Central memory CD4-positive, alpha-beta T cell (primary cell): ENCODE measurements around the gene CXCR3.
"Not testable (repeated sequence)": the region's sequence is repeated elsewhere in the genome, so short reads cannot be mapped to it uniquely, and the experiment has no call there.

ENCODE experiments used
- DNase-seq: peaks from one replicate; pipeline ENCODE4 v3.0.0; 2022

Gene CXCR3

GRCh38 chrX:71607488-71607887 is 10.8 kb downstream of the CXCR3 start:
- DNase-seq = no peak

GRCh38 chrX:71606536-71607216 is 11.6 kb downstream of the CXCR3 start:
- DNase-seq = peak; percentile 41

GRCh38 chrX:71604796-71605568 is 13.3 kb downstream of the CXCR3 start:
- no peak for DNase-seq

GRCh38 chrX:71604141-71604540 is 14.2 kb downstream of the CXCR3 start:
- no peak for DNase-seq

DNA sequence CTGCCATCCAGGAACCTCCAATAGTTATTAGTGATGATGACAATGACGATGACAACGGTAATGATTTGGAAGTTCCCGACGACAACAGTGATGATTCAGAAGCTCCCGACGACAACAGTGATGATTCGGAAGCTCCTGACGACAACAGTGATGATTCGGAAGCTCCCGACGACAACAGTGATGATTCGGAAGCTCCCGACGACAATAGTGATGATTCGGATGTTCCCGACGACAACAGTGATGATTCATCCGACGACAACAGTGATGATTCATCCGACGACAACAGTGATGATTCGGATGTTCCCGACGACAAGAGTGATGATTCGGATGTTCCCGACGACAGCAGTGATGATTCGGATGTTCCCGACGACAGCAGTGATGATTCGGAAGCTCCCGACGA is 14.7 kb downstream of the CXCR3 start:
- no peak for DNase-seq

DNA sequence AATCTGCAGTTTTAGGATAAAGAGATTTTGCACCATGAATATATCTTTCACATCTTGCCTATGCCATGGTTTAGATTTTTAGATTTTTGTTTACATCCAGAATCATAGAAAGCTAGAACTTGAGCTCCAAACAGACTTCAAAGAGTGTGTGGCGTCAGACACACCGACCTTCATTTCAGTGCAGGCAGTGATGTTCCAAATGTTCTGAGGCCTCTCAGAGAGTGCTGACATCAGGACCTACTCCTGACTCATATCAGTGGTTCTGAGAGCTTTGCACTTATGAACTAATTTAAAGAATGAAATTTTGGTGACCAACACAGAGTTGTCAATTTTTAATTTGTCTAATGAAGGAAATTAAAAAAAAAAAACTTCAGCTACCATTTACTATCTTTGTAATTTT is 18.3 kb downstream of the CXCR3 start:
- no peak for DNase-seq

DNA sequence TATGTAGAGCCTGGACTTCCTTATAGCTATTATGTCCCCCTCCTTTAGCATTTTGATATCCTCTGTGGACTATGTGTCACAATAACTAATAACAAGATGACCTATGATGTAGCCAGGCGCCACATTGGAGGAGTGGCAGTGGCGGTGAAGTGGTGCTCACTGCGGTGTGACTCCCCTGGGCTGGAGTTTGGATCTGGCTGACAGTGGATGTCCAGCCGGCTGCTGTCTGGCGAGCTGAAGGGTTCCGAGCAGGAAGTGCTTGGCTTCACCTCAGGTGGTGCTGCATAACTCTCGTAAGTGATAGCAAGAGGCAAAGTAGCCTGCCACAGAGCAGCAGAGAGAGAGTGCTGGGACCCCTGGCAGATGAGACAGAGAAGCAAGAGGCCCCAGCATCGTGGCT is 25.1 kb downstream of the CXCR3 start:
- DNase-seq = not testable (repeated sequence)

GRCh38 chrX:71586929-71587328 is 31.4 kb downstream of the CXCR3 start:
- no peak for DNase-seq

DNA sequence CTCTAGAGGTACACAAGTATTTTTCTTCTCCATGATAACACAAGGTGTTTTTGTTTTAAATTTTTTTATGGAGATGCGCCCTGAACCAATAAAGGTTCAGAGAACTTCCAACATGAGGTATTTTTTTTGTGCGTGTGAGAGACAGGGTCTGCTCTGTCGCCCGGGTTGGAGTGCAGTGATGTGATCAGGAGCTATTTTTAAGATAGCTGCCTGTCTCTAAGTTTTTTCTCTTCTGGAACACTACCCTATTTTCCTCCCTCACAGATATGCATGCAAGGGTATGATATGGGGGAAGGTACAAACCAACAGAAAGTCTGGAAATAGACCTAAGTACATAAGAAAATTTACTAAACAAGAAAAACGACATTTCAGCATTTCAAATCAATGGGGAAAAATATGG is 37.1 kb downstream of the CXCR3 start:
- no peak for DNase-seq

- no peak for DNase-seq
Measured at GRCh38 chrX:71579990-71580380, 38.3 kb downstream of the CXCR3 start.

DNA sequence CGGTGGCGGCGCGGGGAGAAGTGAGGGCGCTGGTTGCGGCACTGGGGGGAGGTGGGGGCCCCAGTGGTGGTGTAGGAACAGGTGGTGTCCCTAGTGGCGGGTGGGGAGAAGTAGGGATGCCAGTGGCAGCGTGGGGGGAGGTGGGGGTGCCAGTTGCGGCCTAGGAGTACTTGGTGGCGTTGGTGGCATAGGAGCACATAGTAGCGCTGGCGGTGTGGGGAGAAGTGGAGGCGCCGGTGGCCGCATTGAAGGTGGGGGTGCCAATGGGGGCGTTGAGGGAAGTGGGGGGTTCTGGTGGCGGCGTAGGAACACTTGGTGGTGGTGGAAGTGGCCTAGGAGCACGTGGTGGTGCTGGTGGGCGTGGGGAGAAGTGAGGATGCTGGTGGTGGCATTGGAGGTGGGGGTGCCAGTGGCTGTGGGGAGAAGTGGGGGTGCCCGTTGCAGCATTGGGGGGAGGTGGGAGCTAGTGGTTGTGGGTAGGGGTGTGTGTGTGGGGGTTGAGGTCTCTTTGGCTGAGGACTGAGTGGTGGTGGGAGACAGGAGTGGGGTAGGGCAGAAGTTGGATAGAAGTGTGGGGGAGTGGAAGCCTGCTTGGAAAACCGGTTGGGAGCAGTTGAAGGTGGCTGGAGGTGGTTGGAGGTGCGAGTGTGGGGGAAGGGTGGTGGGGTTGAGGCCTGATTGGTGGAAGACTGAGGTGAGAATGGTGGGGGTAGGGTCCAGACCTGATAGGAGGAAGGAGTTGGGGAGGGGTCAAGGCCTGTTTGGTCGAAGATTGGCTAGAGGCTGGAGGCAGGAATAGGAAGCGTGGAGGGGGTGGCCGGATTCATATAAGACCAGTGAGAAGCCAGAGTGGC is 38.9 kb downstream of the CXCR3 start:
- DNase-seq = no peak

DNA sequence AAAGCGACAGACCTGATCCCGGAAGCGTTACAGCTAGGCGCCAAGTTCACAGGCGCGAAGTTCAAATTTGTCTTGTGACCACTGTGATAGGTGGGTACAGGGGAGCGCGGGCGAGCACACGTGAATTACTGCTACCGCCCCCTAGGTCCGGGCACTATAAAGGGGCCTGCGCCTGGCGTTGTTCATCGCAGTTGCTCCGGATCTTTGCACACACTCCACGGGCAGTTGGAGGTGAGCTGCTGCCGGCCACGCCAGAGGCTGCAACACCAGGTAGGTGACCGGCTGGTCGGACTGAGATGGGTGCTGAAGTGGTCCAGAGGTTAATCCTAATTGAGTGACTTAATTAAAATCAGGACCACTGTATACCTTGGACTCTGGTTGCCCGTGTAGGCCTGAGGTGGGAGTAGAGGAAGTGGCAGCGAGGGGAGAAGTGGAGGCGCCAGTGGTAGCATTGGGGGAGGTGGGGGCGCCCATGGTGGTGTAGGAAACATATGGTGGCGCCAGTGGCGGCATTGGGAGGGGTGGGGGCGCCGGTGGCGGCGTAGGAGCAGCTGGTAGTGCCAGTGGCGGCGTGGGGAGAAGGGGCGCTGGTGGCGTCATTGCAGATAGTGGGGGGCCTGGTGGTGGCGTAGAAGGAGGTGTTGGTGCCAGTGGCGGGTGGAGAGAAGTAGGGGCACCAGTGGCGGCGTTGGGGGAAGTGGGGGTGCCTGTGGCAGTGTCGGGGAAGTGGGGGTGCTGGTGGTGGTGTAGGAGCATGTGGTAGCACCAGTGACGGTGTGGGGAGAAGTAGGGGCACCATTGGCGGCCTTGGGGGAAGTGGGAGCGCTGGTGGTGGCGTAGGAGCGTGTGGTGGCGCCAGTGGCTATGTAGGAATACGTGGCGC is 39.8 kb downstream of the CXCR3 start, which contains the start of gene GCNA:
Gene GCNA, plus strand, starts transcription at position 185 of the 883 bp plus-strand sequence. CDS start 2,385 bp downstream, outside the sequence.
- DNase-seq = no peak

- DNase-seq = no peak
Measured at GRCh38 chrX:71577682-71578081, 40.6 kb downstream of the CXCR3 start.

DNA sequence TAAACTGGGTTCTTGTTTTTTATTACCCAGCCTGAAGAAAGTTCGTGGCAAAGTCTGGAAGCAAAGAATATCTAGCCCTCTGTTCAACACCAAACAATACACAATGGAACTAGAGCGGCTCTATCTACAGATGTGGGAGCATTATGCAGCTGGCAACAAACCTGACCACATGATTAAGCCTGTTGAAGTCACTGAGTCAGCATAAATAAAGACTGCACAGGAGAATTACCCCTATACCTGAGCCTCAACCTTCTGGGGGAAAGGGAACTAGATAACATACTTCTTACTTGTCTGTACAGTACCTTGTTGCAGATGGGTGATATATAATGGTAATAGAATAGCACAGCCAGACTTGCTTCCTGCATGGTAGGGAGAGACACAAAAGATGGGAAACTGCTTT is 44.7 kb downstream of the CXCR3 start:
- no peak for DNase-seq

DNA sequence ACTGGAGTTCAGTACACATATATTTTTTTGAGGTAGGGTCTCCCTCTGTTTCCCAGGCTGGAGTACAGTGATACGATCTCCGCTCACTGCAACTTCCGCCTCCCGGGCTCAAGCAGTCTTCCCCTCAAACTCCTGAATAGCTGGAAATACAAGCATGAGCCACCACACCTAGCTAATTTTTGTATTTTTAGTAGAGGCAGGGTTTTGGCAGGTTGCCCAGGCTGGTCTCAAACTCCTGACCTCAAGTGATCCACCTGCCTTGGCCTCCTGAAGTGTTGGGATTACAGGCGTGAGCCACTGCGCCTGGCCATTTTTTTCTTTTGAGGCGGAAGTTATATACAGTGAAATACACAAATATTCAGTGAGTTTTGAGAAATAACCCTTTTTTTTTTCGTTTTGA is 46.9 kb downstream of the CXCR3 start:
- not testable (repeated sequence) for DNase-seq
